Occipital lobe (tissue), 2 donors: ENCODE data around the gene SIRPB2. TPM values are rescaled to one million over a fixed set of nuclear protein-coding genes. Genes with fewer than 3 reads are reported as not detected.

ENCODE experiments used
- DNase-seq: peaks from one replicate; lab custom pipeline; 2025; lab: John Stamatoyannopoulos, UW
- total RNA-seq: library from RNA; depleted of rRNA; stranded (reverse); fragments of >200 nt; gene quantifications from one replicate; pipeline ENCODE4 v1.2.3, GENCODE V29; 2014

The SIRPB2 gene
- total RNA-seq, 1 donor from 2014 or later, result 0.62 TPM

DNA sequence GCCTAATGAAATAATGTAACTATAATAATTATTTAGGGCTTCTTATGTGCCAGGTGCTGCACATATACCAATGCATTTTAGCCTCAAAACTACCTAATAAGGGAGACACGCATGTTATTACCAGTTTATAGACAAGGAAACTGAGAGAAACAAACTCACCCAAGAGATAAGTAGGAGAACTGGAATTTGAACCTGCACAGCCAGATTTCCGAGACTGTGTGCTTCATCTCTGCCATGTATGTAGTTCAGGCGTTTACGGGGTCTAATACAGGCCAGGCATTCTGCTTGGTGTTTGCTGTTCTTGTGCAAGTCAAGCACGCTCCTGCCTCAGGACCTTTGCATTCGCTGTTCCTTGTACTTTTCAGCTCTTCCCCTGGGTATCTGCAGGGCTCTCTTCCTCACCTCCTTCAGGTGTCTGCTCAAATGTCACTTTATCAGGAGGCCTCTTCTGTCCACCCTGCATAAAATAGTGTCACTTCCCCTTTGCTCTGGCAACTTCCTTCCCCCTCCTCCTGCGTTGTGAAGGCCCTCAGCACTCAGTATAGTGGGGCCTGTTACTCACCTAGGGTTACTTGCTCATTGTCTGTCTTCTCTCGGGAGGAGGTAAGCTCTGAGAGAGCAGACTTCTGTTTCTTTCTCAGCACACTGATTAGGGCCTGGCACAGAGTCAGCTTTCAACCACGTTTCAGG is 18.5 kb downstream of the SIRPB2 start:
- no peak for DNase-seq

DNA sequence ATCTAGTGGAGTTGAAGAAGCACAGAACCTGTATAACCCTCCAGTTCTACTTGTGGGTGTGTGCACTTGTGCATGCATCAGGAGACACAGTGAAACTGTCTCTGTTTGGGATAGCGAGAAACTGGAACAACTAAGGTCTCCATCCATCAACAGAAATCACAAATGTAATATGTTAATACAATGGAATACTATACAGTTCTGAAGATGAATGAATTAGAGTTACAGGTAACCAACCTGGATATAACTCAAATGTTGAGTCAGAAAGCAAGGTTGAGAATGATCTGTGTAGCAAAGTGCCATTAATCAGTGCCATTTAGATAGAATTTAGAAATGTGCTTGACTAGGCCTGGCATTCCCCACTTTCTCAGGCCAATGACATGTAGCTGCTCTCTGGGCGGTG is 20.0 kb downstream of the SIRPB2 start:
- DNase-seq, result no peak

DNA sequence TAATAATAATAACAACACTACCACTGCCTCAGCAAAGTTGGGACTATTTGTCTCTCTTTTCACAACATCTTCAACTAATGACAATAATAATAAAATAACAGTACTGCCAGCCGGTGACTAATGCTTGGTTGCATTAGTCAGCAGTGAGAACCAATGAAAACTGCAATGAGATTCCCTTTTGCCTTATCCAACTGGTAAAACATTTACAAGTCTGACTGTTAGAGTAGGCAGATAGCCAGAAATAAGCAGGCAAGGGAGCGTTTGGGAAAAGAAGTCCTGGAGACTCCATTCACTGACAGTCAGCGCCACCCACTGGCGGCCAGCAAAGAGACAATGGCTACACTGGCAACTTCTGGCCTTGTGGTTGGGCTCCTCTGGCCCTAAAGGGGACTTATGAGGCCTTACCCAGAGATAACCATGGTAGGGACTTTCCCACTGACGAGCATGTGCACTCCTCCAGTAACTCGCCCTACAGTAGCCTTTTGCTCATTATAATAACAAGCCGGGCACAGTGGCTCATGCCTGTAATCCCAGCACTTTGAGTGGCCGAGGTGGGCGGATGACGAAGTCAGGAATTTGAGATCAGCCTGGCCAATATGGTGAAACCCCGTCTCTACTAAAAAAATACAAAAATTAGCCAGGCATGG is 21.2 kb downstream of the SIRPB2 start:
- peak; percentile 50 for DNase-seq

DNA sequence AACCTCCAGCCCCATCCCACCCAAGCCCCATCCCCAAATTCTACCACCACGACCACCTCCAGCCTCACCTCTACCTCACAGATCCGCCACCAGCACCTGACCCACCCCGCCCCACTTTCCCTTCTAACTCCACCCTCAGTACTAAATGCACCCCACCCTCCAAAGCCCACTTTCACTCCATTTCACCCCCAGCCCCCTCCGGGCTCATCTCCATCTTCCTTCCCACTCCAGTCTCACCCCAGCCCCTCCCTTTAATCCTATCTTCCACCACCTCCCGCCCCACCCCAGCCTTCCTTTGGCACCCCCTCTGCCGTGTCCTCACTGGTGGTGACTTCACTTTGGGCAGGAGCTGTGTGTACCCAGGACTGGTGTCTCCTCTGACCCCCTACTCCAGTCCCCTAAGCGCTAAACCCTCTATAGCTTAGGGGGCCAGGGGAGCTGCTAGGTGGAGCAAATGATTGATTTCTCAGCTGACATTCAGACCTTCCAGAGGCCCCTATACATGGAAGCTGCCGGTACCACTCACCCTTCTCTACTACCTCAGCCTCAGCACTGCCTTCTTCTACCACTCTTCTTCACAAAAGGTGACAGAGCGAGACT is 21.8 kb downstream of the SIRPB2 start:
- DNase-seq, result no peak

DNA sequence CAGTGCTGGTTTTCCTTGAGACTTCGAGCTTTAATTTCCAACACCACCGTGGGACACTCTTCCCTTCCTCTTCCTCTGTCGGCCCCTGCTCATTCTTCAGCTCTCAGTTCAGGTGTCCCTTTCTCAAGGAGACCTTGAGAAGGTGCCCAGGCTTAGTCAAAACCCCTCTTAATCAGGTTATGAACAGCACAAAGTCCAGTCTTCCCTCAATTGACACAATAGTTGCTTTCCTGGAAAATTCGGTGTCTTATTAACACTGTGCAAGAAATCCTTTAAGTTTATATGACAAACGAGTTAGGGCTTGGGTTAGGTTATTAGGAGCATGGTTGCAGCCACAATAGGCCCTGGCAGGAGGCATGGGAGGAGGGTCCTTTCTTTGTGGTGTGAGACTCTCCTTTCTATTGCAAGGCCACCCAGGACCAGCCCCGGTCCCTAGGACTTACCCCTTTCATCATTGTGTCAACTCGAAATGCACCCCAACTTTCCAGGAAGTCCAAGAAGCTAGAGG is 23.0 kb downstream of the SIRPB2 start:
- no peak for DNase-seq

DNA sequence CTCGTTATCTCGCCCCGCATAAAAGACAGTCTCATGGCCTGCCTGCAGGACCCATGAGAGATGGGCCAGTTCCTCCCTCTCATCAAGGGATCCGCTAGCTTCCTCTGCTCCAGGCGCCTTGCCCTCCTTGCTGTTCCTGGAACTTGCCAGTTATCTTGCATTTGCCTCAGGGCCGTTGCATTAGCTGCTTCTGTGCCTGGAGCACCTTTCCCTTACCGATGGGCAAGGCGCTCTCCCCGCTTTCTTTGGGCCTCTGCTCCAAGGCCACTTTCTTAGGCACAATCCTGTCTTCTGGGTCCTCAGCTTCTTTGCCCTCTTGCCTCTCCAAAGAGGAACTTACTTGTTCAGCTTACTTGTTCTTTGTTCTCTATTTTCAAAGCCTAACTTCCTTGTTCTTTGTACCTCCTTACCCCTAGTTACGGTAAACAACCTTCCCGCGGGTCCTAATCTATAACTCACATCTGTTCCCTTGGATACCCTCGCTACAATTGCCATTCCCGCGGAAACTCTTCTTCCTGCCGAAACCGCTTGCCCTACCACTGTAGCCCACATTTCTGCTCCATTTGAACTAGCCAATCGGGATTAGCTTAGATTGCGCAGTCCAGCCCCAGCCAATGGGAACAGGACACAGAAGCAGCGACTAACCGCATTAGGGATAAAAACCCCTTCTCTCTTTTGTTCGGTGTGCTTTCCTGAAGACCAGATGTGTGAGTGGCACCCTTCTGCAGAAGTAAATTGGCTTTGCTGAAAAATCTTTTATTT is 23.7 kb downstream of the SIRPB2 start:
- no peak for DNase-seq

DNA sequence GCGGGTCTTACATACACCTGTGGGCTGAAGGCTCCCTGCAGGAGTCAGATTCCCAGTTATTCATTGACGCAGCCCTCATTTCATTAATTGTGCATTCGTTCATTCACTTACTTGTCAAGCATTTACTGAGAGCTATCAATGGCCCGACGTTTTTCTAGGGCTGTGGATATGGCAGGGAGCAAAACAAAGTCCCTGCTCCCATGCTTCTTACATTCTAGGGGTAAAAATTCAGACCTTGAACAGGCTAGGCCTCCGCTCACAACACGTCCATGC is 24.2 kb downstream of the SIRPB2 start:
- no peak for DNase-seq

DNA sequence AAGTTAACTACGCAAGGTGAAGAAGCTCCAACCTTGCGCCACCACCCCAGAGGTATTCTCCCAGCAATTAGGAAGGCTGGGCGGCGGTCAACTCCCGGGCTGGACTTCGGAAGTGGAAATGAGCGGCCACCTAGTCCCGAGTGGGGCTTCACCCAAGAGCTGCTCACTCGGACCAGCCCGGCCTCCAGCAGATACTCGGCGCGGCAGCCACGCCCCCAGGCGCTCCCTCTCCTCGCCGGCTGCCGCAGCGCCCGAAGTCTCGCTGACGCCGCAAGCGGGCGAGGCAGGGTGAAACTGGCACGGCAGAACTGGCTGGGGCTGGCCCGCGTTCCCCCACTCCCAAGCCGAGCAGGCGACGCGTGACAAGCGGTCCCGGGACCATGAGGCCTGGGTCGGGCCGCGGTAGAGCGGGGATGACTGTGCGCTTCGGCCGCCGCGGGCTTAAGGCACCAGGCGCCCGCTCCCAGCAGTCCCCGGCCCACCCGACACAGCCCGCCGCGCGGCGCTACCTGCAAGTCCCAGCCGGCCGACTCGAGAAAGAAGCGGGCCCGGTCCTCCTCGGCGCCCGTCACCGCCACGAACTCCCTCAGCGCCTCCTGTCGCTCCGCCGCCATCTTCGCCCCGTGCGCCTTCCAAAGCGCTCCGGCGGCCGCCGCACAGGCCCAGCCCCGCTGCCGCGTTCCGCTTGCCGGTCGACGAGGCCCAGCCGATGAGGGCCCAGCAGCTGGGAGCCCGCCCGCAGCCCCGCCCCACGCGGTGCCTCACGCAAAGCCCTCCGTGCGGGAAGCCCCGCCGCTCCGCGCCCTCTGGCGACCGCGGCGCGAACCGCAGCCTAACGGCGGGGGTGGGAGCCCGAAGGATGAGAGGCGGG is 24.8 kb downstream of the SIRPB2 start, which contains the start of gene NSFL1C:
Gene NSFL1C, minus strand, starts transcription at position 639 of the 871 bp plus-strand sequence. Its CDS starts 25 bp downstream, at position 614.
- peak; percentile 94 for DNase-seq

DNA sequence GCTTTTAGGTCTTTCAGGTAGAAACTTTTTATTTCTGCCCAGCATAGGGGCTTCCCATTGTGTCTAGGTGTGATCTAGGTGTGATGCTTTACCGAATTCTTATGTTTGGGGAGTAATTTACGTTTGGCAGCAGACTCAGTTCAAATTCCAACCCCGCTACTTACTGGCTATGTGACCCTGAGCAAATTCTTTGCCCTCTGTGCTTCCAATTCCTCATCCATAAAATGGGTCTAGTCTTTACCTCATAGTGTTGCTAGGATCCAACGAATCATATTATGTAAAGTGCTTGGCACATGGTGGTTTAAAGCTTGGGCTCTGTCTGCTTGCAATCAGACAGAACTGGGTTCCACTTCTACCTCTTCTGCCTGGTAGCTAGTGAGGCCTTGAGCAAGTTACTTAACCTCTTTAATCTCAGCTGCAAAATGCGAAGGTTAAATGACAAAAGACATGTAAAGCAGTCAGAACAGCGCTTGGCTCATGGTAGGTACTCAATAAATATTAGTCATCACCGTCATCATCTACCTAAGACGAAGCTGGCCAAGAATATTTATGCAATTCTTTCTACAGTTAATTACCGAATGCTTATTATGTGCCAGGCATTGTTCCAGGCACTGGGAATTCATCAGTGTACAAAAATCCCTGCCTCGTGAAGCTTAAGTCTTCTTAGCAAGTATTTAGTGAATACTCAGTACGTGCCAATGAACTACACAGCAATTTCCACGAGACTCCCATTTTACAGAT is 25.6 kb downstream of the SIRPB2 start:
- DNase-seq, result no peak

DNA sequence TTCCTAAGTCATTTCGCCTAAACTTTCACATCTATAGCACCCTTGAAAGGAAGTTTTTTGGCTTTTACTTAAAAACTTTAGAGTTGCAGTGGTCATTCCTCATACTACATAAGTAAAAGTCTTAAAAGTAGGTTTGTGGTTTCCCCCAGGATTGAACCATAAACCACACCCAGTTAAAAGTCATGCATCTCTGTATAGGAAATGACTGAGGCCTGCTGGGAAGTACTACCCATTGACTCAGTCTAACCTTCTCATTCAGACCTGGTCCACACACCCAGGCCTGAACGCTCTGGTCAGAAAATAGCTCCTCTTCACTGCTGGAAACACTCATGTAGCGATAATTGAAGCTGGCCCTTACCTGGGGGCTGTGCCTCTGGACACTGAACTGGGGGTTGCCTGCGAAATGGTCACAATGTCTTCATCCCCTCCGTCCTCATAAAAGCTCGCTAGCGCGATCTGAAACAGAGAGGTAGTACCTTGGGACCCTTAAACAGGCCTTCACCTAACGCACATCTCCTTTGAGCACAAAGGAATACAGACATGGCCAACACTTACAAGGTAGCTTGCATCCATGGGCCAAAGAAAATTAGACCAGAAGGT is 27.1 kb downstream of the SIRPB2 start:
- DNase-seq, result no peak

DNA sequence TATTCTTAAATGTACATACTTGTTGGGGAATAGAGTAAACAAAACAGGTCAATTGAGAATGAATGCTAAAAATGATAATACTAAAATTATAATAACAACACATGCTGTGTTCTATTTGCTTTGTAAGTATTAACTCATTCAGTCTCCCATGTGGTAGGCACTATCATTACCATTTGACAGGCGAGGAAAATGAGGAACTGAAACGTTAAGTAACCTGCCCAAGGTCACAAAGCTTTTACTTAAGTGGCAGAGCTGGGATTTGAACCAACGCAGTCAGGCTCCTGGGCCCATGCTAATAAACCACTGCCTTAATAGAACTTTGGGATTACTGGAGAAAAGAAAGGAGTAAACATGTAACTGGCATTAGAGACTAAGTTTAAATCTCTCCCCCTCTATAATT is 28.4 kb downstream of the SIRPB2 start:
- no peak for DNase-seq

DNA sequence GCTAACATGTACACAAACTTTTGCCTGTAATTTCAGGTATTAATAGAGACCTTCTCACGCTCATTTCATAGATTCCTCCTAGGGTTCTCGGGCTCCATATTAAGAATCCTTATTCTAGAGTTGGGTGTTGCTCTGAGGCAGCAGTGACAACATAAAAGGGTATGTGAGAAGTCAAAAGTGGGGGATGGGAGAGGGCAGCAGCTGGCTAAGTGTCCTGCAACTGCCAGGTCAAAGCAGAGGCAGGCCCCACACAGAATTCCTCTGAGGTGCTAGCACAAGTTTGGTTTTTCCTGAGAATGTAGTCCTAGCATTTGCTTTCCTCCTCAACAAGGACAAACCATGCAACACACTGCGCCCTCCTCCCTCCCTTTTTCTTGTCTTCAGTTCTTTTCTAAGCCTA is 29.2 kb downstream of the SIRPB2 start:
- no peak for DNase-seq

DNA sequence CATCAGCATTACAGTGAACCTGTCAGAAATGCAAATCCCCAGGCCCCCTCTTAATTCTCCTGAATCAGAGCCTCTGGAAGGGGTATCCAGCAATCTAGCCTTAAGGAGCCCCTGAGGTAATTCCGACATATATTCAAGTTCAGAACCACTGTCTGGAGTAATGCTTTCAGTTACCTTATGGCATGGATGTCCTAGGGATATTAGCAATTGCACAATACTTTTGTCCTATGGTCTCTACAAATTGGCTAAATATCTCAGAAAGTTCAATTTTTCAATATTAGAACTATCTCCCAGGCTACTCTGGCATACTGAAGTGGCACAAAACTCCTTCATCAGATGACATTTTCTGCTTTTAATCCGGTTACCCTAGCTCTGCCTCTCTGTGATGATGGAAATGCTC is 30.9 kb downstream of the SIRPB2 start:
- DNase-seq, result no peak

DNA sequence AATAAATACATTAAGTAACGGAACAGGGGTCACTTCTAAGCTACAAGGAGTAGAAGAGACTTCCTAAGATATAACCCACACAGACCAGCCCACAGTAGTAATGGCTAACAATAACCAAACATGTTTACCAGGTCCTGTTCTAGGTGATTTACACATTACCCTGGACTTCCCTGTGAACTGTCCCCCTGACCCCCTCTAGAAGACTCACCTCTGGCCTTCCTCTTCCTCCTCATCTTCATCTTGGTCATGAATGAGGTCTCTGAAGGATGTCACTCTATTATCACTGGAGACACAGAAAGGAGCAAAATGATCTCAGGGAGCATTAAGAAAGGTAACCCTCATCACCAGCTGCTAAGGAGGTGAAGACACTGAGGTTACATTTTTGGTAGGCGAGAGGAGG is 33.2 kb downstream of the SIRPB2 start:
- DNase-seq, result no peak

DNA sequence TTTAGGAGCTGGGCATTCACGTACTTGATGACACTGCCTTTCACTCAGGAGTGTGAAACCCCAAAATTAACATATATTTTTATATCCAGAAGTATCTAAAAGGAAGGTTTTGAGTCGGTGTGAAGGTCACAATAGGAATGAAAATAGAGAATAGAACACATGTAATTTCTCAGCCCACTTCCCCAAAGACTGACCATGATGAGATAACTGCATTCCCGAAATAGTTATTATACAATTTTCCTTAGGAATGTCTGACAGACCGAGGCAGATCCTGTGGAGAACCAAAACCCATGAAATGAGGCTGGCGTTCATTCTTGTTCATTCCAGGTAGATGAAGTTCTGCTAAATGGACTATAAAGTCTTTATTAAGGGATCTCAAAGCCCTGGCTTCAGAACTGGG is 34.9 kb downstream of the SIRPB2 start:
- no peak for DNase-seq

DNA sequence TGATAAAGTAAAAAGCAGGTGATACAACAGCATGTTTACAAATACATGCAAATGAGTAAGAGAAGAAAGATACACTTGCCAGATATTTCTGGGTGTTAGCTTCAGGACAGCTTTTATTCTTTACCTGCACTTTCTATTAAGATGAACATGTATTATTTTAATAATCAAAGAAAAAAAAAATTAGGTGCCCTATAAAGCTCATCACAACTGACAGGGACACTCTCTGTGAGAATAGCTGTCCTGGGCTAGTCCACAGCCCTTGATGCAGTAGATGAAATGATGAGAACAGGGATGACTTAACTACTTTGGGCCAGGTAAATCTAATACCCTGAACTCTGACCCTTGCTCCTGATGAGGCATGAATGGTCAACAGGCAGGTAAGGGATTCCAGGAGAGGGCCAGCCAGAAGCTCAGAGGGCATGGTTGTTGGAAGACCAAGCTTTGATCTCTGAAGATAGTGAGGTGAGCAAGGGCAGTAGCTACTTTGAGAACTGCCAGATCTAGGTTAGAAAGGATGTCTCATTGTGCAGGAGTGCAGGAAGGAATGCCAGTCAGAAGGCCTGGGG is 40.2 kb downstream of the SIRPB2 start:
- no peak for DNase-seq

DNA sequence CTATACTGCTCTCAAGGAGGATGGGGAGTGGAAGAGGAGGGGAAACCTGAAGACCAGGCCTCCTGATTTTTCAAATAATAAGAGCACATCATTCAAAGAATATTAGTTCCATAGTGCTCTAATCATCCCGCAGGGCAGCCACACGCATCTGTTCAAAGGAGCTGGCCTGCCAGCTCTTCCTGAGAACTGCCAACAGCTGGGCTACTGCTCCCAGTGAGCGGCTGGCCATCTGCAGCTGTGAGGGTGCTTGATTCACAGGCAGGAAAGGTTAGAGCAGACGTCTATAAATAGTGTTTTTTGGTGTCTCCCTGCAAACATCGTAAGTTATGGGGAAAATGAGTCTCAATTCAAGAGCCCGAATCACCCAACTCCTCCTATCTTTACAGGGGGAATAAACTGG is 41.9 kb downstream of the SIRPB2 start:
- no peak for DNase-seq

DNA sequence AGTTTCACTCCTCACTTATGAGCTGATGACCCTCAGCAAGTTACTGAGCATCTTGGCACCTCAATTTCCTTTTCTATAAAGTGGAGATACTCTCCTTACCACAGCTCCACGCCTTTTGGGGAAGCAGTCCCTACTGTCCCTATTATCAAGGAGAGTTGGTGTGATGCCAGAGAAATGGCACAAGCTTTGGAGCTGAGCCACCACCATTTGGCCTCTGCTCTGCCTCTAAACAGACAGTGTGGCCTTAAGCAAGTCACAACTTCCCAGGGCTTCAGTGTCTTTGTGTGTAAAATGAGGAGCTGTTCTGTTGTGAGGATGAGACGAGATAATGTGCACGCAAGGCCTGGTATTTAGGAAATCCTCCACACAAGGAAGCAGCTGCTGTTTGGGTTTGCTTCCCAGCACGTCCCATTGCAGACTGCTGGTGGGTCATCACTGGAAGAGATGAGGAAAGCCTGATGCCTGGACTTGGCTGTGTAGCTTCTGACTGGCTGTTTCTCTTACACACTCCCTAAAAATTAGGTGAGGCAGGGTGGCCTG is 43.1 kb downstream of the SIRPB2 start:
- DNase-seq, result no peak

DNA sequence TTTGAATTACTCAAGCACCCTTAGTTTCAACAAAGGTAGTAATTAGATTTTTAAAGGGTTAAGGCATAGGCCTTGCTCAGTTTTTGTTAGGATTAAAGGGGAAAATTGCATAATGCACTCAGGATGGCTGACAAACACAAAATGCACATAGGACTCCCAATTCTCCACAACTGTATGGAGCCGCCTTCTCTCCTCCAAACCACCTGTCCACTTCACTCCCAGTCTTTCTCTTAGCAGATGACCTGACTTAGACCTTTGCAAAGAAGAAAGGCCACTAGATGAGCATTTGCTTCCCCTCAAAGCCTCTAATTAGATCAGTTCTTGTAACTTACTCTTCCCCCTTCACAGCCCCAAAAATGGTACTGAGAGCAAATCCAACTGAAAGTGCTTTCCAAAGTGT is 44.7 kb downstream of the SIRPB2 start:
- DNase-seq, result no peak
